Neural crest cell (in vitro differentiated cells): ENCODE measurements around the gene WDR53. TPM values are rescaled to one million over a fixed set of nuclear protein-coding genes. Genes with fewer than 3 reads are reported as not detected.
"Not testable (repeated sequence)": the region's sequence is repeated elsewhere in the genome, so short reads cannot be mapped to it uniquely, and the experiment has no call there.

Experiments
- DNase-seq: peaks from one replicate; pipeline ENCODE4 v3.0.0; 2021; ENCODE audit warnings: low read depth, mixed read lengths, low spot score
- H3K27ac Mint-ChIP-seq: one replicate; pipeline ENCODE4 v1.8.0; 2021; ENCODE audit warnings: mild to moderate bottlenecking, mixed read lengths; ENCODE audit not compliant: unreplicated experiment
- H3K27me3 Mint-ChIP-seq: 2 replicates; pipeline ENCODE4 v1.8.0; 2021; ENCODE audit warnings: low read depth, mild to moderate bottlenecking, mixed read lengths
- H3K36me3 Mint-ChIP-seq: 2 replicates; pipeline ENCODE4 v1.8.0; 2021; ENCODE audit warnings: low read depth, mild to moderate bottlenecking, mixed read lengths
- H3K4me1 Mint-ChIP-seq: 2 replicates; pipeline ENCODE4 v1.8.0; 2021; ENCODE audit warnings: mixed read lengths
- H3K4me3 Mint-ChIP-seq: one replicate; pipeline ENCODE4 v1.8.0; 2021; ENCODE audit warnings: mild to moderate bottlenecking, mixed read lengths
- H3K9me3 Mint-ChIP-seq: 2 replicates; pipeline ENCODE4 v1.8.0; 2021; ENCODE audit warnings: mixed read lengths
- CTCF ChIP-seq: fragments of 200-600 bp; sonication (generic); conservative IDR thresholded peaks from 2 replicates; pipeline ENCODE4 v1.5.0; 2021; ENCODE audit warnings: antibody characterized with exemption, mild to moderate bottlenecking
- long read RNA-seq: library from polyadenylated mRNA; unstranded; transcript quantifications from one replicate; pipeline ENCODE4 v2.0.0, GENCODE V29; 2020
- total RNA-seq: library from RNA; stranded (reverse); gene quantifications from 2 replicates; pipeline ENCODE4 v1.2.1, GENCODE V29; 2021

The WDR53 gene
- 13.4 and 16.1 TPM in 2 replicates for total RNA-seq
- long read RNA-seq, partial matches to known transcripts: 6 of 23 reads
- long read RNA-seq, other reads (novel, unspliced or antisense): 14 of 23 reads

- Mint-ChIP-seq H3K4me3 (peak within 1 kb of the TSS; percentile 98), H3K36me3 (no peaks in the 10 kb centered on the region), H3K27ac (peak within 1 kb of the TSS; percentile 98), H3K9me3 (no peaks in the 10 kb centered on the region), H3K27me3 (no peaks in the 10 kb centered on the region), H3K4me1 (peaks cover 22% of the 10 kb centered on the region)
- DNase-seq: peak; percentile 88
- TF ChIP-seq CTCF: no peak
Measured at GRCh38 chr3:196568246-196569002, at the start of gene WDR53, which contains the start of gene FBXO45. TSS of gene WDR53 (minus strand) at chr3:196568554. CDS start at chr3:196561475, 7,079 bp downstream. TSS of gene FBXO45 (plus strand) at chr3:196568660. CDS start at chr3:196568985, 325 bp downstream.

- H3K36me3 Mint-ChIP-seq: no peaks in the 10 kb centered on the region
Measured at GRCh38 chr3:196617256-196617655, 48.9 kb upstream of the WDR53 start.

GRCh38 chr3:196615234-196615633 lies 46.9 kb upstream of the WDR53 start:
- DNase-seq, H3K27me3 Mint-ChIP-seq, H3K4me3 Mint-ChIP-seq, H3K27ac Mint-ChIP-seq, H3K36me3 Mint-ChIP-seq, H3K9me3 Mint-ChIP-seq: not testable (repeated sequence)
- H3K4me1 Mint-ChIP-seq: peaks cover 26% of the 10 kb centered on the region

More at GRCh38 chr3:196617256-196617655, 48.9 kb upstream of the WDR53 start:
- Mint-ChIP-seq H3K27ac (no peak overlapping the region), H3K9me3 (no peaks in the 10 kb centered on the region), H3K4me1 (peaks cover 23% of the 10 kb centered on the region), H3K4me3 (no peak overlapping the region), H3K27me3 (no peaks in the 10 kb centered on the region)
- no peak for DNase-seq
- TF ChIP-seq CTCF: no peak

- Mint-ChIP-seq H3K4me3 (no peak overlapping the region), H3K36me3 (no peaks in the 10 kb centered on the region), H3K27me3 (no peaks in the 10 kb centered on the region), H3K9me3 (no peaks in the 10 kb centered on the region), H3K4me1 (peaks cover 20% of the 10 kb centered on the region), H3K27ac (peak overlapping the region; percentile 14)
- TF ChIP-seq CTCF: no peak
- DNase-seq: no peak
Measured at GRCh38 chr3:196611761-196612483, 43.6 kb upstream of the WDR53 start.

- H3K27me3 Mint-ChIP-seq: no peaks in the 10 kb centered on the region
Measured at GRCh38 chr3:196609805-196610515, 41.6 kb upstream of the WDR53 start.

More at GRCh38 chr3:196609805-196610515, 41.6 kb upstream of the WDR53 start:
- no peak overlapping the region for H3K4me3 Mint-ChIP-seq
- H3K27ac Mint-ChIP-seq: no peak overlapping the region
- no peak for TF ChIP-seq CTCF
- H3K4me1 Mint-ChIP-seq: peaks cover 20% of the 10 kb centered on the region
- H3K9me3 Mint-ChIP-seq: no peaks in the 10 kb centered on the region
- H3K36me3 Mint-ChIP-seq: no peaks in the 10 kb centered on the region
- DNase-seq: no peak
